Mammary epithelial cell (primary cell): ENCODE data around the gene RFX8.

ENCODE experiments used
- EZH2 ChIP-seq: IDR thresholded peaks from 2 replicates; pipeline ENCODE4 v1.6.1; 2012; ENCODE audit warnings: low read length, inconsistent platforms, borderline replicate concordance
- TF ChIP-seq, protein P1 (sequence below), 2 donors: IDR thresholded peaks in 1 of 2; conservative IDR thresholded peaks in 1 of 2; 2 replicates each; pipeline ENCODE4 v1.5.1; 2011 to 2012; ENCODE audit warnings: inconsistent platforms in 2 of 2, low read length in 2 of 2, mild to moderate bottlenecking in 2 of 2, control low read depth in 1 of 2, low read depth in 1 of 2; ENCODE audit not compliant: insufficient read depth in 1 of 2; ENCODE audit errors: extremely low read depth in 1 of 2

DNA sequence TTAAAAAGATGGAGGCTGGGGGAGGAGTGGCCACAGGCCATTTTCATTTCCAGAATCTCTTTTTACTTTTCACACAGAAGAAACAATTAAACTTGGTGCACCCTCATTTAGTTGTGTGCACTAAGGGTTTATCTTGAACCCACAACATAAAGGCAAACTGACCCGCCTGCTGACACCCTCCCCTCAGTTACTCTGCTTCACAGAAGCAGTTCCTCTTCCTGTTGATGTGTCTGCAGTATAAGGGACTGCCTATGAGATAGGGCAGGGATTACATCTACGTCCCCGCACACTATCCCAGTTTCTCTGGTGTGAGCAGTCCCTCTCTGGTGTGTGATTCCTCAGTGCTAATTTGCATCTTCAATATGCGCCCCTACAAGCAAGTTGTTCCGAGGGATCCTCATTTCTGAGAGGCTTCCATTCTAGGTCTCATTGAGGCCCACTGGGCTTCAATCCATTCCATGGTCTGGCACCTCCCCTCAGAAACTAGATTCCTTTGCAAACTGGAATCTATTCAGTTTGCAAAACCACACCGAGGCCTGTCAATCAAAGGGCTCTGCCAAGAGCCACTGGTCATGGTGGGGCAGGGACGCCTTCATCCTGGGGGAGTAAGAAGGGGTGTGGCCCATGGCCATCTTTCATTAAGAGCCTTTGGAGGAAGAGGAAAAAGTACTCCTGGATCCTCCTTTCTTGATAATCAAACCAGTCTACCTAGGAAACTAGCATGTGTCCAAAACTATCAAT lies 99.9 kb downstream of the RFX8 start:
- TF ChIP-seq, protein P1, sequence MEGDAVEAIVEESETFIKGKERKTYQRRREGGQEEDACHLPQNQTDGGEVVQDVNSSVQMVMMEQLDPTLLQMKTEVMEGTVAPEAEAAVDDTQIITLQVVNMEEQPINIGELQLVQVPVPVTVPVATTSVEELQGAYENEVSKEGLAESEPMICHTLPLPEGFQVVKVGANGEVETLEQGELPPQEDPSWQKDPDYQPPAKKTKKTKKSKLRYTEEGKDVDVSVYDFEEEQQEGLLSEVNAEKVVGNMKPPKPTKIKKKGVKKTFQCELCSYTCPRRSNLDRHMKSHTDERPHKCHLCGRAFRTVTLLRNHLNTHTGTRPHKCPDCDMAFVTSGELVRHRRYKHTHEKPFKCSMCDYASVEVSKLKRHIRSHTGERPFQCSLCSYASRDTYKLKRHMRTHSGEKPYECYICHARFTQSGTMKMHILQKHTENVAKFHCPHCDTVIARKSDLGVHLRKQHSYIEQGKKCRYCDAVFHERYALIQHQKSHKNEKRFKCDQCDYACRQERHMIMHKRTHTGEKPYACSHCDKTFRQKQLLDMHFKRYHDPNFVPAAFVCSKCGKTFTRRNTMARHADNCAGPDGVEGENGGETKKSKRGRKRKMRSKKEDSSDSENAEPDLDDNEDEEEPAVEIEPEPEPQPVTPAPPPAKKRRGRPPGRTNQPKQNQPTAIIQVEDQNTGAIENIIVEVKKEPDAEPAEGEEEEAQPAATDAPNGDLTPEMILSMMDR (conservative IDR thresholded peaks at IDR 0.05 in 1 of 2, IDR thresholded peaks at IDR 0.05 in 1 of 2; ENCODE audit: extremely low read depth in 1 of 2, insufficient read depth in 1 of 2, low read depth in 1 of 2, low read length in 2 of 2): no peak
- TF ChIP-seq EZH2: no peak
